ELR (cell line): Measurements from ENCODE around the gene RECQL5.

ENCODE experiments used
- DNase-seq: peaks from one replicate; pipeline ENCODE4 v3.0.0-alpha.2; 2015; ENCODE audit warnings: low read depth

Gene RECQL5

DNA sequence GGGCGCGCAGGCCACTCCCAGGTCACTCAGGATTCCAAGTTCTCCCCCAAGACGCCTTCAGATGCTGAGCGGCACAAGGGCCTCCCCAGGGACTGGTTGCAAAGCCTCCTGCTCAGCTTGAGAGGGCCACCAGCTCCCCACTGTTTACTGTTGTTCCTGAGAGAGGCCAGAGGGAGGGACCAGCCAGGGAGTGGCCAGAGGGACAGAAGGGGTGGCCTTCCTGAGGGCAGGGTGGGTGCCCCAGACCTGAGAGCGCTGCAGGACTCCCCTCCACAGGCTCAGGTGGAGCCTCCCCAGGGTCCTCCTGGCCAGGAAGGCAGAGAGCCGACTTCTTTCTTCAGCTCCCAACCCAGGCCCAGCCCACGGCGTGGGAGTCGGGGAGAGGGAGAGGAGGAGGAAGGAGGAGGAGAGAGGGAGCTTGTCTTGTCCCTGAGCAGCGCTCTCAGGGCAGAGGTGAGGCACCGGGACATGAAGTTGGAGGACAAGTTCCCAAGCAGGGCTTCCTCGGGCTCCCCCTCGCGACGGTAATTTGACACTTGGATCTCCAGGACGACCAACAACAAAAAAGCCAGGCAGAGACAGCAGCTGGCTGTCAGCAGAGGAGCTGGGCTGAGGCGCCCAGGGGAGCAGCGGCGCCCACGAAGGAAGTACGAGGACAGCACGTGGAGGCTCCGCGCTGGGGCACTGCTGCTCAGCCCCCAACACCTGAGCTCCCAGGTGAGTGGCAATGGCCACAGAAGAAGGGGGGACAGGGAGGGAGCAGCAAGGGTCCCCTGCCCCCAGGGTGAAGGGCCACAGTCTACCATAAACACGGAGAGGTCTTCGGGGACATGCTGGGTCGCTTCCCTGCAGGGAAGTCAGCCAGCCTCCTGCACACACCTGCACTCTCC, 33.2 kb downstream of the RECQL5 start:
- peak; percentile 93 for DNase-seq

DNA sequence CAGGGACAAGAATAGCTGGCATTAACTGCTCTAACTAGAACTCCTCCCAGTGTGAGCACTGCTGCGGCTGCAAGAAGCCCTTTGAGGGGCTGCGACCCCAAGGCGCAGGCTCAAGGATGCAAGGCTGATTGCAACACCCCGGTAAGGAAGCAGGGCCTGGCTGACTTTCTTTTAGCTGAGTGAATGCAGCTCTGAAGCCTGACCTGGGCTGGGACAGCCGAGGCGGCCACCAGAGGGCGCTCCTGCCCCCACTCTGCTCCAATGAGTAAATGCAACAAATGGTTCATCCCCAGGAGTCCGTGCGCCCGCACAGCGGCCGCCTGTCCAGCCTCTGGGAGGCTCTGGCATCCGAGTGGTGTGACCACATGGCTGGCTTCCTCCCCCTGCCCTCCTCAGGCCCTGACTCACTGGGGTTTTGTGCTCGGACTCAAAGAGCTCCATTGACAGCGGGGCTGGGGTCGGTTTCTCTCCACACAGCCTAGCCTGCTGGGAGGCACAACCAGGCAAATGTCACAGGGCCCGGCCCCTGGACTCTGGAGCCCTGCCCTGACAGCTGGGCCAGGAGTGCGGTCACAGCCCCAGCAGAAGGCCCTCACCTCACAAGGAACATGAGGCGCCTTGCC, 34.0 kb downstream of the RECQL5 start, which contains the start of gene SMIM5:
SMIM5 (plus strand) TSS at position 572 of the 623 bp plus-strand sequence. CDS start 6,768 bp downstream, outside the sequence.
- DNase-seq, result peak; percentile 85

DNA sequence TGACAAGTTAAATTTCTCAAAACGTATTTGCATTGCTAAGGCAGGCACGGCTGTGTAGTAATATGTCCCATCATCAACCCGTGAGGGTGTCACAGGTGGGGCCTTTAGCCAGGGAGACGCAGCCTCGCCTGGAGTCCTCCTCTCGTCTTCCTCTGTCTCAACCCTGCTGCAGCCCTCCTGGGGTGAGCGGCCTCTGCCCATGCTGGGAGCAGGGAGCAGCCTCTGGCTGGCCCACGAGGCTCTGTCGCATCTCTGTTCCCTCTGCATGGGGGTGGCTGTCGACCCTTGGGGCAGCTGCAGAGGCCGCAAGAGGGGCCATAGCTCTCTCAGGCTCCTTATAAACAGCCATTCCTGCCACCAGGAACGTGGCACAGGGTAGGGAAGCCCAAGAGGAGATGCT, 34.5 kb downstream of the RECQL5 start:
- no peak for DNase-seq

DNA sequence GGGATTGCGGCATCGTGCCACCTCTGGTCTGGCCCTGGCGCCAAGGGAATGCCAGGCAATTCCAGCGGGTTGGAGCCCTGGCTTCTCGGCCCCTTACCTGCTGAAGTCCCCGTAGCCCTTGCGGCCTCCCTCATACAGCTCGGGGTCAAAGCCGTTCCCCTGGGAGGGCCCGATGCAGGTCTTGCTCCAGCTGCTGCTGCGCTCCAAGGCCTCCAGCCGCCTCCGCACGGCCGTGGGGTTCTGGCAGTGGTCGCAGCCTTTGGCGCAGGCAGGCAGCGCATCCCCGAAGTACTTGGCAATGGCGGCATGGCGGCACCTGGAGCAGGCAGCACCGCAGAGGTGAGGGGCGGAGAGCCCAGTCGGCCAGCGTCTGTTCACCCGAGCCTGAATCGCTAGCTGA, 35.6 kb downstream of the RECQL5 start:
- DNase-seq, result no peak

DNA sequence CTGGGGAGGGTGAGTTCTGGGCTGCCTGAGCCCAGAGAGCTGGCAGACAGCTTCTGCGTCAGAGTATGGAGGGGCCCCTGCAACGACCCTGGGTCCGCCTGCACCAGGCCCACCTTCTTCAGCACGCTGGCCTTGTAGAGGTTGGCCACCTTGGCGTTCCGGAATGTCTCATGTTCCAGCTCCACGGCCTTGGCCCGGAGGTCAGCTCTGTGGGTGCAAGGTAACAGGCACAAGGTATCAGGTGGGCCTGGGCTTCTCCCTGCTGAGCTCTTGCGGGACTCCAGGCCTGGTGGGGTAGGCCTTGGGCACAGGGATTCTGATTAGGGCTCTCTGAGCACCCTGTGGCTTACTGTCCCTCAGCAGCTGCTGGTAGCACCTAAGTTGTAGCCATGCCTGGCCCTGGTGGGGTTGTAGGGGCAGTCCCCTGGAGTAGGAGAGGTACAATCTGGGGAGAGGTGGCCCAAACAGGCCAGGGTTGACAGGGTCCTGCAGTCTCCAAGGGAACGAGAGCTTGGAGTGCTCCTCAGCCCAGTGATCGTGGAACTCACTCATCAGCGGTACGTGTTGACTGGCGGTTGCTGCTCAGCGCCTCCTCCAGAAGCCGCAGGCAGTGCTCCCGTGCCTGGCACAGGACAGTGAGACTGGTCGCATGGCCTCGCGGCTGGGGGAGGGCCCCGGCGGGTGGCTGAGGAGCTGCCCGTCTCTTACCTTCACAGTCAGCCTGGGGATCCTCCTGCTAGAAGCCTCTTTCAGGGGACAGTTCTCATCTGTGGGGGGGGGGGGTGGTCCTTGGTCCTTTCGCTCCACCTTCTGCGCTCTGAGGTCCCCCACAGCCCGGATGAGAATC, 36.7 kb downstream of the RECQL5 start:
- DNase-seq, result no peak

DNA sequence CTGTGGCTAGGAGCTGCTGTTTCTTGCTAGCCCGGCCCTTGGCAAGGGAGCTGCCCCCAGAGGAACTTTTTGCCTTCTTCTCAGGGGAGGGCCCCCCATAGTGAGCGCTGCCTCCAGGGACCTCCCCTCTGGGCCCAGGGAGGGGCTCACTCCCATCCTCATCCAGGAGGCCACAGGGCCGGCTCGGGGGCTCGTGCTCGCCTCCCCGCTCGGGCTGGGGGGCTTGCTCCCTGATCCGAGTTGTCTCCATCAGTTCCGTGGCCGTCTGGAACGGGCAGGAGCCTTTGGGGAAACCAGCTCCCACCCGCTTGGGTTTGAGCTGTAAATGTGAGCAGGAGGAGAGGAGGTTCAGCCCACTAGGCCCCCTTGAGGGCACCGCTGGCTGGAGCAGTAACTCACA, 37.8 kb downstream of the RECQL5 start:
- DNase-seq, result no peak

DNA sequence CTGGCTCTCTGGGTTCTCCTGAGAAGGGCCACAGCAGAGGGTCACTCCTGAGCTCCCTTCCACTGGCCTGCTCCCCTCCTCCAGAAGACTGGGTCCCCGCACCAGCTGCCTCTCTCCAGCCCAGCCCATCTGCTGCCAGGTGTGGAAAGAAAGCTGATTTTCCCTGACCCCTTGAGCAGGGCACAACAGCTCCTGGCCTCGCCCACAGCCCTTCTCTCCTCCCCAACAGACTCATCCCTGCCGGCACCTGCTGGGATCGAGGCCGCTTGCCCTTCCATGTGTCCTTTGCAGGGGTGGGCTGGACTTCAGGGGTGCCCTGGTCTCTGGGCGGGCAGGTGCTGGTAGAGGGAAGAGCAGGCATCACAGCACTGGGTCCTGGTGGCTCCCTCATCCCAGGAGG, 38.5 kb downstream of the RECQL5 start:
- no peak for DNase-seq

DNA sequence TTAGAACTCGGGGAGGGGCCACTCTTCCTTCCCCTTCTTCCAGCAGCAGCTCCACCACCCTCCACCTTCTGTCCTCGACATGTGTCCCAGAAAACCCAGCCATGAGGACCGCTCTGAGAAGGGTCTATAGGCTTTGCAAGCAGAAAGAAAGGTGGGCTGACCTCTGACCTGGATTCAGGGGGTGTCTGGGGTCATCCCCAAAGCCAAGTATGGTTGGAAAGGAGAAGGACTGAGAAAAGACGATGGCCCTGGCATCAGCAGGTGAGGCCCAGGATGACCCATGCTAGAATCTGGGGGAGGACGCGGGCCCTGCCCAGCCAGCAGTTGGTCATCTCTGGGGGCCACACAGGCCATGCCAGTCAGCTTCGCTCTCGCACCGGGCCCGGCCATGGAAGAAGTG, 39.9 kb downstream of the RECQL5 start:
- no peak for DNase-seq

DNA sequence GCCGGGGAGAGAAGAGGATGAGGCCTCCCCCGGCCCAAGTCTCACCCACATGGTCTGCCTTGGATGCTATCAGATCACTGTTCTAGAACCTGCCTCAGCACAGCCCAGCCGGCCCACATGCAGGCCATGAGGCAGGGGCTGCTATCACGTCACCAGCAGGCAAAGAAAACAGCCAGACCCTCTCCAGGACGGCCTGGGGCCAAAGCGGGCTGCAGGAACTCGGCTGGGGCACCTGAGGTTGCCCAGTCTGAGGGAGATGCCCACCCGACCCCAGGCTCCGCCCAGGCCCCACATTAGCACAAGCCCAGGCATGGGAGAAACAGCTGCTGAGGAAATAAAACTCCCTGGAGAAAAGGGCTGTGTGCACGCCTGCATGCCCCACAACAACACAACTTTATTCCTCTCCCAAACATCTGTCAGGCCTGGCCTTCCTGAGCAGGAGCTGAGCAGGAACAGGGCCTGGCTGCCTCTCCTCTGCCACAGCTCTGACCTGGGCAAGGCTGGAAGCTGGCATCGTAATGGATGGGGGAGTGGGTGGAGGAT, 40.4 kb downstream of the RECQL5 start:
- DNase-seq, result no peak

DNA sequence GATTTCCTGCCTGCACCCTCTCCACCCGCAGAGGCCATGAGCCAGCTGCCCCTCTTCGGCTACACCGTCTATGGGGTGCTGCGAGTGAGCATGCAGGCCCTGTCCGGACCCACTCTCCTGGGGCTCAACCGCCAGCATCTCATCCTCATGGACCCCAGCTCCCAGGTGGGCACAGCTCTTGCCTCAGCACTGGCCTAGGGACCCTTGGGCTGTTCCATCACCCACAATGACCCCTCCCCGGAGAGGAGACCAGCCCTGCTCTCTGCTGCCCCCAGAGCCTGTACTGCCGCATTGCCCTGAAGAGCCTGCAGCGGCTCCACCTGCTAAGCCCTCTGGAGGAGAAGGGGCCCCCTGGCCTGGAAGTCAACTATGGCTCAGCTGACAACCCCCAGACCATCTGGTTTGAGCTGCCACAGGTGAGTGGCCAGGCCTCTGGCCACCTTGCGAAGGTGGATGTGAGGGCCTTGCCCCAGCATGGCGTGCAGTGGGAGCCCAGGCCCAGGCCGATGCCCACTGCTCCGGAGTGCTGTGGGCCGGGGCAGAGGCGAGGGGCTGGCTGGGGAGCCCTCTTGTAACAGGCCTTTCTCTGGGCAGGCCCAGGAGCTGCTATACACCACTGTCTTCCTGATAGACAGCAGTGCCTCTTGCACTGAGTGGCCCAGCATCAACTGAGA, 41.0 kb downstream of the RECQL5 start:
- peak; percentile 58 for DNase-seq

DNA sequence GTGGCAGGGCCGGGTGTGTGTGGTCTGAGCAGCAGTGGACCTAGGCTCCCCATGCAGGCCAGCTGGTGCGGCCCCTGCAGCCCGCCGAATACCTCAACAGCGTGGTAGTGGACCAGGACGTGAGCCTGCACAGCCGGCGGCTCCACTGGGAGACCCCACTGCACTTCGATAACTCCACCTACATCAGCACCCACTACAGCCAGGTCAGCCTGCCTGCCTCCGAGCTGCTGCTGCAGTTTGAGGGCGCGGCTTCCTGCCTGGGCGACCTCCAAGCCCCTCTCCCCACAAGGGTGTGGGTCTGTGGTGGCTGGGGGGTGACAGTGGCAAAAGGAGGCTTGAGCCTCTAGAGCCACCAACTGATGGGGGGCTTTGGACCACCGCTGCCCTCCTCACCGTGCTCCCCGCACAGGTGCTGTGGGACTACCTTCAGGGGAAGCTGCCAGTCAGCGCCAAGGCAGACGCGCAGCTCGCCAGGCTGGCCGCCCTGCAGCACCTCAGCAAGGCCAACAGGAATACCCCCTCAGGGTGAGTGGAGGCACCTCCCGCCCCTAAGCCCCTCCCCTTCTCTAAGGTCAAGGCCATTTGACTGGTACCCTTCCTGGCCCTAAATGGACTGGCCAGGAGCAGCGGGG, 42.1 kb downstream of the RECQL5 start:
- no peak for DNase-seq

DNA sequence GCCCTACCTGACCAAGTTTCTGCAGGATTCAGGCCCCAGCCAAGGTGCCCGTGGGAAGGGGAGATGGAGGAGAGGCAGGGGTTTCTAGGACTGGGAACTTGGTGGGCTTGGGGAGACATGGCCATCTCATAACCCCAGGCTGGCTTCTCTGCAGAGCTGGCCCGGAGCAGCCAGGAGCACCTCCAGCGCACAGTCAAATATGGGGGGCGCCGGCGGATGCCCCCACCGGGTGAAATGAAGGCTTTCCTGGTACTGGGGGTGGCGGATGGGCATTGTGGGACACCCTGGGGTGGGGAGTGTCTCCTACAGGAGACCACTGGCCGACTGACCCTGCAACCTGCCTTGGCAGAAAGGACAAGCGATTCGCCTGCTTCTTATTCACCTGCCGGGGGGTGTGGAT, 42.9 kb downstream of the RECQL5 start:
- DNase-seq, result no peak

DNA sequence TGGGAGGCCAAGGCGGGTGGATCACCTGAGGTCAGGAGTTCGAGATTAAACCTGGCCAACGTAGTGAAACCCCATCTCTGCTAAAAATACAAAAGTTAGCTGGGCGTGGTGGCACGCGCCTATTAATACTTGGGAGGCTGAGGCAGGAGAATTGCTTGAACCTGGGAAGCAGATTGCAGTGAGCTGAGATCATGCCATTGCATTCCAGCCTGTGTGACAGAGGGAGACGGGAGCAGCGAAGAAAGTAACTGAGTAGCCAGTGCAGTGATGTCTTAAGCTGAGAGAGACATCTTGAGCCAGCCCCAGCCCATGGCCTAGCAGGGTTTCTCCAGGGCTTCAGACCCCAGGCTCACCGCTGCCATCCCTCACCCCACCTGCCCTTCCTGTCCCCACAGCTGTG, 43.6 kb downstream of the RECQL5 start:
- no peak for DNase-seq

DNA sequence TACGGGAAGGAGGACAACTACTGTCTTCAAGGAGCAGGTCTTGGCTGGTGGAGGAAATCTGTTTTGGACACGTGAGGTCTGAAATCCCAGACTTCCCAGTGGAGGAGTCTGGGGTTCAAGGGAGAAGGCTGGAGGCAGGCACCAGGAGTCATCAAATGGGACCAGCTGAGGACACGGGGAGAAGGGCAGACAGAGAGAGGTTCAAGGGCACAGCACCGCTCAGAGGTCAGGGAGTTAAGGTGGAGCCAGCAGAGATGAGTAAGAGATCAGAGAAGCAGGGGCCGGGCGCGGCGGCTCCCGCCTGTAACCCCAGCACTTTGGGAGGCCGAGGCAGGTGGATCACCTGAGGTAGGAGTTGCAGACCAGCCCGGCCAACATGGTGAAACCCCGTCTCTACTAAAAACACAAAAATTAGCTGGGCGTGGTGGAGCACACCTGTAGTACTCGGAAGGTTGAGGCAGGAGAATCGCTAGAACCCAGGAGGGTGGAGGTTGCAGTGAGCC, 44.1 kb downstream of the RECQL5 start:
- no peak for DNase-seq

DNA sequence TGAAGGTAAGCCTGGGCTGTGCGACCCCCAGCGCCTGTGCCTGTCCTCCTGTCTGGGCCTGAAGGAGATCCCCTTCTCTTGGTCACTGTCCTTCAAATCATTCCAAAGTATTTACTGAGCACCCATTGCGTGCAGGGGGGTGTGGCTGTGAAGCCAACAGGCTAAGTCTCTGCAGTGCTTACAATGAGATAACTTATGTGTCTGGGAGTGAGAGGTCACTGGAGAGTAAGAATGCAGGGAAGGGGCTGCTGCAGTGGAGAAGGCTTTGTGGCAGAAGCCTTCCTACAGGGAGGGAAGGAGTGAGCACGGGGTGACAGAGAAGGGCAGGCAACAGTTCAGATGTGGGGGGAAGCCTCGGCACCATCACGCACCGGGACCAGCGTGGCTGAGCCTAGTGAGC, 44.9 kb downstream of the RECQL5 start:
- DNase-seq, result no peak

DNA sequence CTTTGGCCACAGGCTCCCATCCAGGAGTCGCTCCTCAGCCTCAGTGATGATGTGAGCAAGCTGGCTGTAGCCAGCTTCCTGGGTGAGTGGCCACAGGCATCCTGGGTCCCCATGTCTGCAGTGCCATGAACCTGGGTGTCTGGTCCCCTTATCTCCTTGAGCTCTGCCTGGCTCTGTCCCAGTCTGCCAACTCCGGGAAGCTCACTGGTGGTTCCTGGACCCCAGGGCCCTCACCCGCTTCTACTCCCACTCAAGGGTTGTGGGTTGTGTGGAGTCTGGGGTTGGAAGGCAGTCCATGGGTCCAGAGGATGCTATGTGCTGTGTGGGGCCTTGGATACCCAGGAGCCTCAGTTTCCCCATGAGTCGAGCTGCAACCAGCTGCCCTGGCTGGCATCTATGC, 45.5 kb downstream of the RECQL5 start:
- no peak for DNase-seq

DNA sequence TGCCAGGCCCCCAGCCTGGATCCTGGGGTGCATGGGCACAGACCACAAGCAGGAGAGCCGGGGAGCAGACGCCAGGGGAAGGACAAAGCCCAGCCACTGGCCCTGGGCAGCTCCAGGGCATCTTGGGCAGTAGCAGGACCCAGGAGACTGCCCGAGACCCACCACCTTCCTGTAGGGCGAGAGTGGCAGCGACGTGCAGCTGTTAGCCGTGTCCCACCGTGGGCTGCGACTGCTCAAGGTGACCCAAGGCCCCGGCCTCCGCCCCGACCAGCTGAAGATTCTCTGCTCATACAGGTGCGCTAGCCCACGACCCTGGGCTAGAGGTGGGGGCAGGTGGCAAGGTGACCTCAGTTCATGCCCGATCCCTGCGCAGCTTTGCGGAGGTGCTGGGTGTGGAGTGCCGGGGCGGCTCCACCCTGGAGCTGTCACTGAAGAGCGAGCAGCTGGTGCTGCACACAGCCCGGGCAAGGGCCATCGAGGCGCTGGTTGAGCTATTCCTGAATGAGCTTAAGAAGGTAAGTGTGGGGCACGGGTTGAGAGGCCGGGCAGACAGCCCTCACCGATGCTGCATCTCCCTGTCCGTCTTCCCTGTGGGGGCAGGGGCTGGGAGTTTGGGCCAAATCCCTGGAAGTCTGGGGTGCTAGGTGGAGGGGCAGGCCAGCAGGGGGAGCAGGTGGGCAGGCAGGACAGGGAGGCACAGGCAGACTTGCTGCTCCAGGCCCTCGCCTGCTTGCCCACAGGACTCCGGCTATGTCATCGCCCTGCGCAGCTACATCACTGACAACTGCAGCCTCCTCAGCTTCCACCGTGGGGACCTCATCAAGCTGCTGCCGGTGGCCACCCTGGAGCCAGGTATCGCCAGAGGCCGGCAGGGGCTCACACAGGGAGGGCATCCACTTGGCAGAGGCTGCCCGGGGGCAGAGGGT, 47.2 kb downstream of the RECQL5 start:
- peak; percentile 71 for DNase-seq

DNA sequence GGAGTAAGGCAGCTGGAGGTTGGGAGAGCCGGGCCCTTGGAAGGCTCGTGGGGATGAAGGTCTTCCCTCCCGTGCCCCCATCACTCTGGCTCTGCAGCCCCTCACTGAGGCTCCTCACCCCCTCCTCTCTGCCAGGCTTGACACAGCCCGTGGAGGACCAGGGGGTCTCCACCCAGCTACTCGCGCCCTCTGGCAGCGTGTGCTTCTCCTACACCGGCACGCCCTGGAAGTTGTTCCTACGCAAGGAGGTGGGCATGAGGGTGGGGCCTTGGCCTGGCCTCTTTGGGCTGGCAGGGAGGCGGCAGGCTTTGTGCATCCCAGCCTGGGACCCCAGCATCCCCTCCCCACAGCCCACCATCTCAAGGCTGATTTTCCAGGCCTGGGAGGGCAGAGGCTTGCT, 49.3 kb downstream of the RECQL5 start:
- DNase-seq, result no peak

DNA sequence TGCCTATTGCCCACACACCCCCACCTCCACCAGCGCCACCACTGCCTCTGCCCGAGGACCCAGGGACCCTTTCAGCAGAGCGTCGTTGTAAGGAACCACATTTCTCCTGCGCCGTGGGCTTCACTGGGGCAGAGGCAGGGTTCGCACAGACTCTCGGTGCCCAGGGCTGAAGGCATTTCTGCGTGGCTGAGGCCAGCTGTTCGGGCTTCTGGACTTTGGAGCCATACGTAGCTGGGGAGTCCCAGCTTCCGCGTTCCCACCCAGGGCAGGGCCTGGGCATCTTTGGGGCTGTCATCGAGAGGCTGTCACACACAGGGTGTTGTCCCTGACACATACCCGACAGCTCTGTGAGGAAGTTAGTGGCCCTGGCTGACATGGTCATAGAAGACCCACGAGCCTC, 49.7 kb downstream of the RECQL5 start:
- DNase-seq, result no peak

DNA sequence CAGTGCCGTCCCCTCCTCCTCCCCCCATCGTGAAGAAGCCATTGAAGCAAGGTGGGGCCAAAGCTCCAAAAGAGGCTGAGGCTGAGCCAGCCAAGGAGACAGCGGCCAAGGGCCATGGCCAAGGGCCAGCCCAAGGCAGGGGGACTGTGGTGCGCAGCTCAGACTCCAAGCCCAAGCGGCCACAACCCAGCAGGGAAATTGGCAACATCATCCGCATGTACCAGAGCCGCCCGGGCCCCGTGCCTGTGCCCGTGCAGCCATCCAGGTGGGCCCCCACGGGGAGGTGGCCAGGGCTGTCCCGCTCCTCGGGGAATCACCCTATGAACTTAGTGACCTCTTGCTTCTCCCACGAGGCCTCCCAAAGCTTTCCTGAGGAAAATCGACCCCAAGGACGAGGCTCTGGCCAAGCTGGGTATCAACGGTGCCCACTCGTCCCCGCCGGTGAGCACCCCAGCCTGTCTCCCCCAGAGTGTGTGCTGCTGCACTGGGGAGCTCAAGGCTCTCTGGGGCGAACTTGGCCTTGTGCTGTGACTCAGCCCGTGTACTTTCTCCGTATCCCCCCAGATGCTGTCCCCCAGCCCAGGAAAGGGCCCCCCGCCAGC, 50.3 kb downstream of the RECQL5 start:
- DNase-seq, result no peak
